Inflammatory macrophage (primary cell): Measurements from ENCODE around the gene GBGT1.
A peak's percentile ranks its signal among the peaks of the same experiment; 100 is the strongest.

Source experiments
- DNase-seq, 2 donors: peaks; one replicate each; pipeline ENCODE4 v3.0.0-alpha.2; 2020 to 2022

Gene GBGT1

GRCh38 chr9:133142684-133143622 is 20.8 kb downstream of the GBGT1 start:
- no peak for DNase-seq

GRCh38 chr9:133141833-133142595 is 21.7 kb downstream of the GBGT1 start:
- DNase-seq = no peak

- no peak for DNase-seq
Observed at GRCh38 chr9:133140606-133141005, 23.1 kb downstream of the GBGT1 start.

- no peak for DNase-seq
Observed at GRCh38 chr9:133140174-133140505, 23.6 kb downstream of the GBGT1 start.

GRCh38 chr9:133139246-133140173 is 24.2 kb downstream of the GBGT1 start:
- peak; percentile 70 to 92 for DNase-seq

GRCh38 chr9:133137451-133138231 is 26.1 kb downstream of the GBGT1 start:
- peak; percentile 48 to 53 for DNase-seq

- peak; percentile 41 to 46 for DNase-seq
Observed at GRCh38 chr9:133135146-133135745, 28.5 kb downstream of the GBGT1 start.

GRCh38 chr9:133134388-133135145 is 29.1 kb downstream of the GBGT1 start:
- DNase-seq = no peak

- peak; percentile 74 to 86 for DNase-seq
Observed at GRCh38 chr9:133133681-133134387, 29.9 kb downstream of the GBGT1 start.

GRCh38 chr9:133132174-133132573 is 31.5 kb downstream of the GBGT1 start:
- DNase-seq = no peak

GRCh38 chr9:133131506-133131905 is 32.2 kb downstream of the GBGT1 start:
- no peak for DNase-seq

GRCh38 chr9:133130685-133131244 is 32.9 kb downstream of the GBGT1 start:
- no peak for DNase-seq

GRCh38 chr9:133129001-133129795 is 34.5 kb downstream of the GBGT1 start:
- DNase-seq = no peak

- DNase-seq = no peak
Observed at GRCh38 chr9:133128152-133128551, 35.6 kb downstream of the GBGT1 start.

GRCh38 chr9:133127340-133127981 is 36.3 kb downstream of the GBGT1 start:
- no peak for DNase-seq

GRCh38 chr9:133126697-133127339 is 36.9 kb downstream of the GBGT1 start:
- no peak for DNase-seq

- DNase-seq = peak; percentile 72 to 86
Observed at GRCh38 chr9:133125941-133126696, 37.6 kb downstream of the GBGT1 start.
